Stimulated activated CD4-positive, alpha-beta T cell treated with anti-CD3 and anti-CD28 coated beads, Interleukin-15, amount 100 ng/mL, for 1 hour (primary cell): ENCODE data around the gene CD68.
A peak's percentile ranks its signal among the peaks of the same experiment; 100 is the strongest.

Experiments
- DNase-seq, 2 donors: peaks; one replicate each; pipeline ENCODE4 v3.0.0-alpha.2; 2020; ENCODE audit warnings: low read depth in 1 of 2, low spot score in 1 of 2

Gene CD68

GRCh38 chr17:7579001-7579833 lies at the start of gene CD68:
CD68 (plus strand) TSS chr17:7579638; CDS start chr17:7579678, 40 bp downstream.
- peak in 1 of 2 donors; percentile 45 for DNase-seq

GRCh38 chr17:7530023-7530900 lies 49.2 kb upstream of the CD68 start:
- DNase-seq, result no peak

- no peak for DNase-seq
Measured at GRCh38 chr17:7538050-7538449, 41.4 kb upstream of the CD68 start.

GRCh38 chr17:7538891-7539545 lies 40.4 kb upstream of the CD68 start:
- DNase-seq, result no peak

GRCh38 chr17:7541074-7541621 lies 38.3 kb upstream of the CD68 start:
- no peak for DNase-seq

- no peak for DNase-seq
Measured at GRCh38 chr17:7544911-7545310, 34.5 kb upstream of the CD68 start.

- DNase-seq, result peak; percentile 29 to 30
Measured at GRCh38 chr17:7548585-7549400, 30.6 kb upstream of the CD68 start, which contains the start of gene TNFSF12. TNFSF12 (plus strand) TSS chr17:7549058; CDS start chr17:7549154, 96 bp downstream.

- peak in 1 of 2 donors; percentile 20 for DNase-seq
Measured at GRCh38 chr17:7549401-7550055, 29.9 kb upstream of the CD68 start.

GRCh38 chr17:7550344-7550743 lies 29.1 kb upstream of the CD68 start:
- DNase-seq, result no peak

- no peak for DNase-seq
Measured at GRCh38 chr17:7551396-7551795, 28.0 kb upstream of the CD68 start.

GRCh38 chr17:7552621-7553051 lies 26.8 kb upstream of the CD68 start:
- no peak for DNase-seq

GRCh38 chr17:7553356-7553755 lies 26.1 kb upstream of the CD68 start:
- no peak for DNase-seq

- no peak for DNase-seq
Measured at GRCh38 chr17:7555320-7555948, 24.0 kb upstream of the CD68 start.

- DNase-seq, result no peak
Measured at GRCh38 chr17:7556627-7557026, 22.8 kb upstream of the CD68 start.

- no peak for DNase-seq
Measured at GRCh38 chr17:7557147-7557764, 22.2 kb upstream of the CD68 start.

GRCh38 chr17:7557775-7558543 lies 21.5 kb upstream of the CD68 start:
- no peak for DNase-seq

GRCh38 chr17:7558544-7559319 lies 20.7 kb upstream of the CD68 start, which contains the start of gene TNFSF13:
TNFSF13 (plus strand) TSS chr17:7558750; CDS start chr17:7559040, 290 bp downstream.
- no peak for DNase-seq
